Mesendoderm (in vitro differentiated cells): ENCODE data around the gene HTR3A.

ENCODE experiments used
- DNase-seq: peaks from one replicate; pipeline ENCODE4 v3.0.0; 2013
- H2AK5ac ChIP-seq: 2 replicates; pipeline ENCODE4 v1.6.1; 2013; ENCODE audit warnings: low read length, inconsistent platforms
- H2BK120ac ChIP-seq: 2 replicates; pipeline ENCODE4 v1.6.1; 2013; ENCODE audit warnings: low read depth, mild to moderate bottlenecking, low read length, moderate library complexity, mixed read lengths
- H2BK15ac ChIP-seq: replicated peaks from 2 replicates; pipeline ENCODE4 v1.6.1; 2013; ENCODE audit warnings: low read depth, mild to moderate bottlenecking, moderate library complexity
- H2BK5ac ChIP-seq: 2 replicates; pipeline ENCODE4 v1.6.1; 2013; ENCODE audit warnings: low read length, inconsistent platforms
- H3K18ac ChIP-seq: 2 replicates; pipeline ENCODE4 v1.6.1; 2013; ENCODE audit warnings: mild to moderate bottlenecking, low read length, mixed read lengths
- H3K23ac ChIP-seq: one replicate; pipeline ENCODE4 v1.6.1; 2013; ENCODE audit warnings: low read length
- H3K27ac ChIP-seq: 2 replicates; pipeline ENCODE4 v1.5.1; 2013; ENCODE audit warnings: low read depth, mild to moderate bottlenecking, inconsistent platforms, low read length, moderate library complexity
- H3K27me3 ChIP-seq: 2 replicates; pipeline ENCODE4 v1.6.1; 2013; ENCODE audit warnings: low read length, control low read depth, mild to moderate bottlenecking, inconsistent platforms; ENCODE audit not compliant: insufficient read depth, poor library complexity
- H3K36me3 ChIP-seq: 2 replicates; pipeline ENCODE4 v1.6.1; 2013; ENCODE audit warnings: low read length, inconsistent platforms; ENCODE audit not compliant: control insufficient read depth, insufficient read depth
- H3K4ac ChIP-seq: one replicate; pipeline ENCODE4 v1.6.1; 2013; ENCODE audit warnings: low read depth, mild to moderate bottlenecking, low read length, moderate library complexity
- H3K4me1 ChIP-seq: 2 replicates; pipeline ENCODE4 v1.6.1; 2013; ENCODE audit warnings: low read depth, low read length, inconsistent platforms; ENCODE audit not compliant: control insufficient read depth
- H3K4me2 ChIP-seq: 2 replicates; pipeline ENCODE4 v1.6.1; 2013; ENCODE audit warnings: low read length
- H3K4me3 ChIP-seq: 2 replicates; pipeline ENCODE4 v1.5.1; 2013; ENCODE audit warnings: mild to moderate bottlenecking, low read length
- H3K56ac ChIP-seq: one replicate; pipeline ENCODE4 v1.6.1; 2013; ENCODE audit warnings: low read length
- H3K79me1 ChIP-seq: 2 replicates; pipeline ENCODE4 v1.6.1; 2013; ENCODE audit warnings: low read length, inconsistent platforms
- H3K79me2 ChIP-seq: 2 replicates; pipeline ENCODE4 v1.6.1; 2013; ENCODE audit warnings: mild to moderate bottlenecking, low read length; ENCODE audit not compliant: control insufficient read depth, insufficient read depth
- H3K9ac ChIP-seq: 2 replicates; pipeline ENCODE4 v1.6.1; 2013; ENCODE audit warnings: low read length, inconsistent platforms
- H4K5ac ChIP-seq: one replicate; pipeline ENCODE4 v1.6.1; 2013; ENCODE audit warnings: low read length
- H4K8ac ChIP-seq: one replicate; pipeline ENCODE4 v1.6.1; 2013; ENCODE audit warnings: low read depth, mild to moderate bottlenecking, control low read depth, low read length, moderate library complexity
- WGBS: extraction: QIAGEN DNeasy Blood & Tissue Kit; methylation state at CpG from one replicate; pipeline ENCODE4 v1.1.7; 2013; ENCODE audit warnings: low lambda C conversion rate, missing lambda C conversion rate; ENCODE audit not compliant: insufficient coverage; ENCODE audit errors: extremely low coverage; 5-methylcytosine and 5-hydroxymethylcytosine counted together

Gene HTR3A

GRCh38 chr11:113949891-113950290 lies 25.0 kb upstream of the HTR3A start:
- Histone ChIP-seq H2BK120ac (no peak overlapping the region), H2BK5ac (no peak overlapping the region), H3K79me2 (no peaks in the 10 kb centered on the region), H3K4ac (no peak overlapping the region), H2BK15ac (no peak overlapping the region), H3K36me3 (no peaks in the 10 kb centered on the region), H3K4me2 (no peak overlapping the region), H3K27me3 (no peaks in the 10 kb centered on the region), H4K8ac (no peak overlapping the region), H3K4me1 (no peaks in the 10 kb centered on the region), H3K27ac (no peak overlapping the region), H3K56ac (no peak overlapping the region), H4K5ac (no peak overlapping the region), H3K23ac (no peak overlapping the region), H3K79me1 (no peaks in the 10 kb centered on the region), H2AK5ac (no peak overlapping the region), H3K18ac (no peak overlapping the region), H3K9ac (no peak overlapping the region), H3K4me3 (no peak overlapping the region)
- DNase-seq: no peak
- no CpG with 5 or more reads among the region's 4 CpGs for WGBS

GRCh38 chr11:113951537-113951936 lies 23.4 kb upstream of the HTR3A start:
- no peaks in the 10 kb centered on the region for H3K79me1 ChIP-seq
- no peaks in the 10 kb centered on the region for H3K36me3 ChIP-seq
- no peak overlapping the region for H3K4me2 ChIP-seq
- no peak overlapping the region for H2AK5ac ChIP-seq
- no peak overlapping the region for H3K18ac ChIP-seq
- H3K56ac ChIP-seq: no peak overlapping the region
- H3K4me1 ChIP-seq: no peaks in the 10 kb centered on the region
- H3K27ac ChIP-seq: no peak overlapping the region
- no peak overlapping the region for H3K9ac ChIP-seq
- H2BK120ac ChIP-seq: no peak overlapping the region
- H4K5ac ChIP-seq: no peak overlapping the region
- peak; percentile 65 for DNase-seq
- H3K4ac ChIP-seq: no peak overlapping the region
- no peak overlapping the region for H2BK5ac ChIP-seq
- H3K79me2 ChIP-seq: no peaks in the 10 kb centered on the region
- H2BK15ac ChIP-seq: no peak overlapping the region
- H3K23ac ChIP-seq: no peak overlapping the region
- no peak overlapping the region for H4K8ac ChIP-seq
- H3K4me3 ChIP-seq: no peak overlapping the region
- H3K27me3 ChIP-seq: no peaks in the 10 kb centered on the region
- no CpG with 5 or more reads among the region's 5 CpGs for WGBS

DNA sequence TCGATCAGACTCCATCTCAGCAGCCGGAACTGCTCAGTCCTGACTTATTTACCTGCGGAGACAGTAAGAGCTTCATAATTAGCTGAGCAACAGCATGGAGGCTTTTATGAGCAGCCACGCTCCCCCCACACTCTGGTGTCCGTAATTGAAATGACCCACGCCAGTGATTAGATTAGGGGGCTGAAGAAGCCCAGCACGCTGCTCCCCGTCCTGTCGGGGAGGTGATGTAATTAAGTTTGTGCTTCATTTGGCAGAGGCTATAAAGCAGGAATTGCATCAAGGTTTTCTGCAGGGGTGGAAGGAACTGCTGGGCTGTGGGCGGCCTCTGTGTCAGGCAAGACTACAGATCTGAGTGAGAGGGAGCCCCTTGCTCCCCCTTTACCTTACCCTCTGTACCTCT lies 22.8 kb upstream of the HTR3A start:
- H3K23ac ChIP-seq: no peak overlapping the region
- no peaks in the 10 kb centered on the region for H3K36me3 ChIP-seq
- no CpG with 5 or more reads among the region's 10 CpGs for WGBS
- H3K79me1 ChIP-seq: no peaks in the 10 kb centered on the region
- no peak overlapping the region for H3K27ac ChIP-seq
- no peak overlapping the region for H4K8ac ChIP-seq
- no peaks in the 10 kb centered on the region for H3K27me3 ChIP-seq
- no peaks in the 10 kb centered on the region for H3K4me1 ChIP-seq
- H3K4me2 ChIP-seq: no peak overlapping the region
- no peaks in the 10 kb centered on the region for H3K79me2 ChIP-seq
- no peak overlapping the region for H3K9ac ChIP-seq
- no peak overlapping the region for H2BK5ac ChIP-seq
- no peak for DNase-seq
- no peak overlapping the region for H3K18ac ChIP-seq
- H3K56ac ChIP-seq: no peak overlapping the region
- H2BK15ac ChIP-seq: no peak overlapping the region
- H3K4ac ChIP-seq: no peak overlapping the region
- H3K4me3 ChIP-seq: no peak overlapping the region
- no peak overlapping the region for H4K5ac ChIP-seq
- no peak overlapping the region for H2BK120ac ChIP-seq
- no peak overlapping the region for H2AK5ac ChIP-seq

DNA sequence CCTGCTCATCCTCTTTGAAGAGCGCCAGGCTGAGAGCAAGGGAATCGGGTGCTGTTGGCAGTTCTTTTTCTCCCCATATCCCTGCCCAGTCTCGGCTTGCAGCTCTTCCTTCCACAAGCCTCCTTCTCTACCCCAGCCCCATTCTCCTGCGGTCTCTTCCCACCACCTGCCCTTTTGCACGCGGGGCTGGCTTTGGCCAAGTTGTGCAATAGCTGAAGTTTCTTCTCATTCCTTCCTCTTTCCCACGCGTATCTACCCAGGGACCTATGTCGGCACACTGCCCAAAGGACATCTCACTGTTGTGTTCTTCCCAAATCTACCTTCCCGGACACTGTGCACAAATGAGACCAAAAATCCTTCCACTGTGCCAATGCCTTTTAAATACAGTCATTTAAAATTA lies 22.3 kb upstream of the HTR3A start:
- no peak overlapping the region for H3K4me3 ChIP-seq
- H3K18ac ChIP-seq: no peak overlapping the region
- no peak overlapping the region for H3K27ac ChIP-seq
- H3K4me2 ChIP-seq: no peak overlapping the region
- H3K79me2 ChIP-seq: no peaks in the 10 kb centered on the region
- no peak overlapping the region for H2AK5ac ChIP-seq
- no peak overlapping the region for H4K8ac ChIP-seq
- H4K5ac ChIP-seq: no peak overlapping the region
- H3K9ac ChIP-seq: no peak overlapping the region
- H3K4me1 ChIP-seq: no peaks in the 10 kb centered on the region
- WGBS: no CpG with 5 or more reads among the region's 10 CpGs
- no peak overlapping the region for H2BK5ac ChIP-seq
- H3K4ac ChIP-seq: no peak overlapping the region
- no peak for DNase-seq
- no peak overlapping the region for H3K23ac ChIP-seq
- H2BK15ac ChIP-seq: no peak overlapping the region
- H3K56ac ChIP-seq: no peak overlapping the region
- no peak overlapping the region for H2BK120ac ChIP-seq
- H3K27me3 ChIP-seq: no peaks in the 10 kb centered on the region
- no peaks in the 10 kb centered on the region for H3K79me1 ChIP-seq
- no peaks in the 10 kb centered on the region for H3K36me3 ChIP-seq

GRCh38 chr11:113954235-113954634 lies 20.7 kb upstream of the HTR3A start:
- Histone ChIP-seq H2BK120ac (no peak overlapping the region), H3K79me2 (no peaks in the 10 kb centered on the region), H3K79me1 (no peaks in the 10 kb centered on the region), H3K18ac (no peak overlapping the region), H2BK15ac (no peak overlapping the region), H3K4me2 (no peak overlapping the region), H4K8ac (no peak overlapping the region), H3K9ac (no peak overlapping the region), H3K23ac (no peak overlapping the region), H3K4me3 (no peak overlapping the region), H2BK5ac (no peak overlapping the region), H3K56ac (no peak overlapping the region), H4K5ac (no peak overlapping the region), H3K4ac (no peak overlapping the region), H3K36me3 (no peaks in the 10 kb centered on the region), H2AK5ac (no peak overlapping the region), H3K27me3 (no peaks in the 10 kb centered on the region), H3K4me1 (peaks cover 2% of the 10 kb centered on the region), H3K27ac (no peak overlapping the region)
- WGBS: no CpG with 5 or more reads among the region's 6 CpGs
- DNase-seq: no peak

DNA sequence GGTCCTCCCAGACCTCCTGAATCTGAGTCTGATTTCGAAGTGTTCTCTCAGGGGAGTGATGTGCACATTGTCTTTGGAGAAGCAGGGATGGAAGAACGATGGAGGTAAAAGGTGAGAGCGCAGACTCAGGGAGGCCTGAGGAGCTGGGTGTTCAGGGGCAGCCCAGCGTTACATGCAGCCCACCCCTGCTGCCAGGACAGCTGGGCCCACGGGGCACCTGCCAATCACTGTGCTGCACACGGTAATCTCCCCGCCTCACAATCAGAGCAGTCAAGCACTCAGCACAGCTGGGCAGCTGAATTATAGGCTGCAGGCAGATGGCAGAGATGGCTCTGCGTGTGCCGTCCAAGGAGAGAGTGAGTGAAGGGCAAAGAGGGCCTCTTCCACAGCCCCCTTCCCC lies 17.9 kb upstream of the HTR3A start:
- Histone ChIP-seq H3K4me3 (no peak overlapping the region), H2BK120ac (no peak overlapping the region), H2BK15ac (no peak overlapping the region), H3K27ac (no peak overlapping the region), H3K18ac (no peak overlapping the region), H2AK5ac (no peak overlapping the region), H3K79me1 (no peaks in the 10 kb centered on the region), H4K8ac (no peak overlapping the region), H3K27me3 (no peaks in the 10 kb centered on the region), H2BK5ac (no peak overlapping the region), H3K9ac (no peak overlapping the region), H3K23ac (no peak overlapping the region), H4K5ac (no peak overlapping the region), H3K4me1 (peaks cover 3% of the 10 kb centered on the region), H3K4me2 (no peak overlapping the region), H3K79me2 (no peaks in the 10 kb centered on the region), H3K4ac (no peak overlapping the region), H3K56ac (no peak overlapping the region), H3K36me3 (no peaks in the 10 kb centered on the region)
- no peak for DNase-seq
- no CpG with 5 or more reads among the region's 9 CpGs for WGBS
